HG03432 (cell line): Measurements from ENCODE around the gene MTA1.
A peak's percentile ranks its signal among the peaks of the same experiment; 100 is the strongest.

Source experiments
- ATAC-seq: cut with Tn5 transposase; IDR thresholded peaks from one replicate; pipeline ENCODE4 v1.9.1; 2021; ENCODE audit warnings: mild to moderate bottlenecking, moderate library complexity; ENCODE audit not compliant: unreplicated experiment

MTA1 gene

GRCh38 chr14:105473677-105474482, 54.3 kb downstream of the MTA1 start:
- no peak for ATAC-seq

GRCh38 chr14:105474483-105475268, 55.0 kb downstream of the MTA1 start, which contains the start of gene CRIP2:
TSS of gene CRIP2 (plus strand) at chr14:105474821. CDS start at chr14:105474863, 42 bp downstream.
- no peak for ATAC-seq

- ATAC-seq, result no peak
Observed at GRCh38 chr14:105475269-105476096, 55.9 kb downstream of the MTA1 start.

- no peak for ATAC-seq
Observed at GRCh38 chr14:105476097-105476830, 56.6 kb downstream of the MTA1 start.

- ATAC-seq, result no peak
Observed at GRCh38 chr14:105476831-105477659, 57.4 kb downstream of the MTA1 start.

- ATAC-seq, result no peak
Observed at GRCh38 chr14:105477660-105478397, 58.2 kb downstream of the MTA1 start.

- no peak for ATAC-seq
Observed at GRCh38 chr14:105478398-105479251, 59.0 kb downstream of the MTA1 start.

- no peak for ATAC-seq
Observed at GRCh38 chr14:105479431-105480158, 60.0 kb downstream of the MTA1 start.

GRCh38 chr14:105480199-105480746, 60.6 kb downstream of the MTA1 start:
- ATAC-seq, result no peak

GRCh38 chr14:105480807-105481801, 61.5 kb downstream of the MTA1 start:
- peak; percentile 65 for ATAC-seq

- peak; percentile 46 for ATAC-seq
Observed at GRCh38 chr14:105481886-105482457, 62.3 kb downstream of the MTA1 start.

GRCh38 chr14:105482486-105483110, 63.0 kb downstream of the MTA1 start:
- no peak for ATAC-seq

GRCh38 chr14:105483300-105484068, 63.9 kb downstream of the MTA1 start:
- ATAC-seq, result no peak
